Raji (cell line): ENCODE data around the gene SLC7A8.

ENCODE experiments used
- POLR2A ChIP-seq: IDR thresholded peaks from 2 replicates; pipeline ENCODE4 v1.6.1; 2011; ENCODE audit warnings: low read depth, low read length, control low read depth; ENCODE audit not compliant: insufficient read depth

Gene SLC7A8

DNA sequence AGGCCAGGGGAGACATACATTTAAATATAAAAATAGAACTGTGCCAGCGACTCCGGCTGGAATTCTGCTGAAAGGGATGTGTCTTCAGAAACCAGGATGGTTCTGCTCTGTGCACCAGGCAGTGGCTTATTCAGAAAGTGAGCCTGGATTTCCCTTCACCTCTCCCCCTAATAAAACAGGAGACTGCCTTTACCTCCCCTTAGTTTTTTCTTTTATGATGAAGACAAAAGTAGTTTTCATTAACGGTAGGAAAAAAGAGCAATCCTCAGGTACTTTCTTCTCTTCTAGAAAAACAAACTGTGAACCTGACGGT, 346 bp downstream of the SLC7A8 start:
- no peak for TF ChIP-seq POLR2A

DNA sequence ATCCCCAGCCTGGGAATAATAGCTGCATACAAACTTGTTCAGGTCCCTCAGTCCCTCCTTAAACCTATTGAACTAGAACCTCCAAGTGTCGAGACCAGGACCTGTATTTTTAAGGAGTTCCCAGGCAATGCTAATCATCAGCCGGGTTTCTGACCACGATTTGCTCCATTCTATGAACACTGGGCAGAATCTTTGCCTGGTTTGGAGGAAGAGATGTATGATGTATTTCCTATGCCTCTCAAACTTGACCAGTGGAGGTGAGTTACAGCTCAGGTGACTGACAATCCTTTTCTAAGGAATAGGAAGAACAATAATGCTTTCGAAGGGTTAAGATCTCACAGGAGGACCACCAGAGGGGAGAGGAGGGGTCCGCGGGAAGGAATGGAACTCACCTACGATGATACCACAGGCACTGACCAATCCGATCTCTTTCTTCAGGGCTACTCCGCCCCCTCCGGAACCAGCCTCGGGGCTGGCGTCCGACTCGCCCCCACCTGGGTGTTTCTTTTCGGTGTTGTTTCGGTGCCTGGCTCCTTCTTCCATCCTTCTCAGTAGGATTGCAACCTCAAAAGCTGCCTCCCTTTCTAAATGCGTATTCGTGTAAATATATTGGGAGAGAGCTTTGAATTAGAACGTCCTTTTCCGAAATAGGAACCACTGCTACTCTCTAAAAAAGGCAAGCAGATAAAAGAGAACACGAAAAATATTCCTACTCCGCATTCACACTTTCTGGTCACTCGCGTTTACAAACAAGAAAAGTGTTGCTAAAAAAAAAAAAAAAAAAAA, 895 bp downstream of the SLC7A8 start:
- no peak for TF ChIP-seq POLR2A

DNA sequence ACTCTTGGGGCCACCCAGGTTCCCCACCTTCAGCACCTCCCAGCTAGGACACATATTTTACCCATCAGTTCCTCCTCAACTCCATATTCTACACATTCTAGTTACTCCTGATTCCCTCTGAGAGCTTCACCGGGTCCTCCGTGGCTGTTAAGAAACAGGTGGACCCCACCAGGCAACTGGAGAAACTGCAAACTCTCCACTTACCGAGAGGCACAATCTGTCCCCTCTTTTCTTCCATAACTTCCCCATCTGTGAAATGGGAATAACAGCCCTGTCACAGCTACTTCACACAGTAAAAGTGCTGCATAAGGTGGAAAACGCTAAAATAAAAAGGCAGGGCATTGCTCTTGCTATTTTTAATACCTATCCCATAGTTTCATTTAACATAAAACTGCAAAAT, 1.5 kb downstream of the SLC7A8 start:
- no peak for TF ChIP-seq POLR2A

DNA sequence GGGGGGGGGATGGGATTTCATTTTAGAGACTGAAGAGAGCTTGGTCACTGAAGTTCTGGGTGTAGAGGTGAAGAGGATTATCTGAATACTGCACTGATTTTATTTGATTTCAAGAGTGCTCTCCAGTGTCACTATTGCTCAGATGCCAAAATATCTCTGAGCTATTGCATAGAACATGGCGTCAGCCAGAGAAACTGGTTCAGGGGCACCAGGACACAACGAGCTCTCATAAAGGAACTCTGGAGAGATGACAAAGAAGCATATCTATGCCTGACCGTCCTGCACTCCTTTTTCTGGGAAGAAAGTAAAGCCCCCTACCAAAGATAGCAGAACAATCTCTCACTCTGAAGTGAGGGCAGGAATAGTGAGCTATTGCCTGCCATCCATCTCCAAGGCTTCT, 2.0 kb downstream of the SLC7A8 start:
- TF ChIP-seq POLR2A, result no peak

DNA sequence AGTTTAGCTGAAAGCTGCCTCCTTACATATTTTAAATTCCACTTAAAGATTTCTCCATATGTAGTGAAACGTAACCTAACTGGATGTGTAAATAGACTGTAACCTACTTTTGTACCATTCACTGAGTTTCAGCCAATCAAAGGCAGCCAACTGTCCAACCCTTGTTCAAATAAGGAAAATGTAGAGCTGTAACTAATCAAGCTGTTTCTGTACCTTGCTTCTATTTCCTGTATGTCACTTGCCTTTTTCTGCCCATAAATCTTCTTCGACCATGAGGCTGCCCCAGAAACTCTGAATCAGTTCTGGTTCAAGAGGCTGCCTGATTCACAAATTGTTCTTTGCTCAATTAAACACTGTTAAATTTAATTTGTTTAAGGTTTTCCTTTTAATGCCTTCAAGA, 6.3 kb downstream of the SLC7A8 start:
- TF ChIP-seq POLR2A, result no peak

DNA sequence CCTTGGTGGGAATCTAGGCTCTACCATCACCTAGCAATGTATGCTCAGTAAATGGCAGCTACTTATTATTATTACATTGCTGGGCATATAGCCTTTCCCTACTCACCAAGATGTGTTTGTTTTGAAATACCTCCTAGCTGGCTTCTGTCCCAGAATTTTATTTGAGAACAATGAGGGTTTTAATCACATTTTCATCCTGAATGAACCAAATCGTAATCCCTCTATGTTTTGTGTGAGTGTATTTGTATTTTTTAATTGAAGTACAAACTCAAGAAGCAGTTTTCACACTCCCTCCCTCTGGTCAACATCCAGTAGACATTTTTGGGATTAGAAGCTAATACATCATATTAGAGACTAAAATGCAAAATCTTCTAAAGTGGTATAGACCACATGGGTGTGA, 7.6 kb downstream of the SLC7A8 start:
- no peak for TF ChIP-seq POLR2A

DNA sequence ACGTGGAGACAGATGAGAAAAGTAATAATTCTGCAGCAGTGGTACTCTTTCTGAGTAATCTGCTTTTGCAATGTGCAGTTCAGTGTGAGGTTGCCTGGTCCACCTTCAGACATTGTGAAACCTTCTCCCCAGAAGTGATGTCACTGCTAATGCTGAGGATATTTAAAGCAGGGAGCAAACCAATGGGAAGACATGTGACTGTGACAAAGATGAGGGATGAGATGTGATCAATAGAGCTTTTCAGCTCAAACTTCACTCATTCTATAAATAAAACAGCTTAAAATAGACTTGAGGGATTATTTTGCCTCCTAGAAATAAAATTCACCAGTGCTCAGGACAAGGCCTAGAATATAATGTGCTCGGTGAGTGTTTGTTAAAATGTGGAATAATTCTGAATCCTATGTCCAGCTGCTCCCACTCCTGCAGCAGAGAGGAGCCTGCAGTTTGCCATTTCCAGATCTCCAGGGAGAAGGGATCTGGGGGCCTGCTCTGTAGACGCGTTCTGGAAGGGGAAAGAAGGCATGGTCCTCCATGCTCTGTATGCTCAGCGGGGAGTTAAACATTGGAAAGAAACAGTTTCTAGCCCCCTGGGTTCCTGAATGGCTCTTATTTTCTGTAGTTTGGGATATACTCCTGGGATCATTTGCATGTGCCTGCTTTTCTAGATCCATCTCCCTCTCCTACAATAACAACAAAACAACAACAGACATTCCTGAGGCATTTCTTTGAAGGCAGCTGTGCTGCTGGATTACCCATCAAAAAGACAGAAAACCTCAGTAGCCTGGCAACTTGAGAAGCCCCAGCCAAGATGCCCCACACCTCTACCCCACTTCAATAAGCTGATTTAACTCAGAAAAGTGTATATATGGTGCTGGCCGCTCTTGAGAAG, 8.9 kb downstream of the SLC7A8 start:
- no peak for TF ChIP-seq POLR2A

DNA sequence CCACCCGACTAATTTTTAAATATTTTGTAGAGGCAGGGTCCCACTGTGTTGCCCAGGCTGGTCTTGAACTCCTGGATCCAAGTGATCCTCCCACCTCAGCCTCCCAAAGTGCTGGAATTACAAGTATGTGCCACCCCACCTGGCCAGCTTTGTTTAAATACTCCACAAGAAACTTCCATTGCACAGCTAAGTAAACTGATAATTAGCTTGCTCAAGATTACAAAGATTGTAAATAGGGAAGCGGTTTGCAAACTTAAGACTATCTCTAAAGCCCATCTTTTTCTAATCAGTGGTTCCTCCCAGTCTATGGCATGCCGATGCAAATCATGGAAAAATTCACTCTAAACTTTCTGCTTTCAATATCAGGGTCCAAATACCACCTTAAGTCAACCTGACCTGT, 9.7 kb downstream of the SLC7A8 start:
- TF ChIP-seq POLR2A, result no peak

DNA sequence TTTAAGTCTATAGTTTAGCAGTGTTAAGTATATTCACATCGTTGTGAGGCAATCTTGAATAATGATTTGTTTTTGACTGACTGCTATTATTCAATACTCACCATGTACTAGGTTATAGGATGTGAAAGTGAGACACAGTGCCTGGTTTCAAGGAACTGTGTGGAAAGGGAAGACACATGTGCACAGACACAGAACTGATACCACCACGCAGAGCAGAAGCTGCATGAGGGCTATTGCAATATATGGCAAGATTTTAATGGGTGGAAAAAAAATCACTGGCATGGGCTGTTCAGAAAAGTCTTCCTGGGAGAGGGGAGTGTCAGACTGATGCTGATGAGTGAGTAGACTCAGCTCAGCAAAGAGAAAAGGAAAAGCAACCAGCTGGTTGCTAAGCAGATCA, 10.4 kb downstream of the SLC7A8 start:
- no peak for TF ChIP-seq POLR2A

DNA sequence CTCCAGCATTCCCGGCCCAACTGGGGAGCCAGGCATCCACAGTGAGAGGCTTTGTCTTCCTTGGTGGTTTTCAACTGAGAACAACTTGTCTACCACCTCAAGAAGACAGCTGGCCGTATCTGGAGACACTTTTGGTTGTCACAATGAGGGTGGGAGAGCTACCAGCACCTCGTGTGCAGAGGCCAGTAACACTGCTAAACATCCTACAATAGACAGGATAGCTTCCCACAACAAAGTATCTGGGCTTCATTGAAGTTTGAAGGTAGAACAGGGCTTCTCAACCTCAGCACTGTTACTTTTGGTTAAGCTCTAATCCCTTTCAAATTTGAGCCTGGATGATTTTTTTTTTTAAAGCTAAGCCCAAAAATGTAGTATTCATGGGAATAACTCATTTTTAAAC, 10.9 kb downstream of the SLC7A8 start:
- no peak for TF ChIP-seq POLR2A

DNA sequence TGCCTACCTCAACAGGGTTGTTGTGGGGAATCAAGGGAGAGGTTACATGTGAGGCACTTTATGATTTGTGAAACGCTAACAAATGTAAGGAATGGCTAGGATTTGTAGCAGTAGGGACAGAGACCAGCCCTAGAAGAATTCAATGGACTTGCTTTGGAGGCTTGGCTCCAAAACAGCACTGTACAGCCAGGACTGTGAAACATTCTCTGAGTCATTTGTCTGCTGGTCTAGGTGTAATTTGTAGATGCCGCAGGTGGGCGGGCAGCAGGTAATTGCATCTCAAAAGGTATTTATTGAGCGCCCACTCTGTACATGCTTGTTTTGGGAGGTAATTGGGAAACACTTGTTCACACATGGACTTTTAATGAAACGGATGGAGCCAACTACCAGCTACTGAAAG, 11.4 kb downstream of the SLC7A8 start:
- no peak for TF ChIP-seq POLR2A

DNA sequence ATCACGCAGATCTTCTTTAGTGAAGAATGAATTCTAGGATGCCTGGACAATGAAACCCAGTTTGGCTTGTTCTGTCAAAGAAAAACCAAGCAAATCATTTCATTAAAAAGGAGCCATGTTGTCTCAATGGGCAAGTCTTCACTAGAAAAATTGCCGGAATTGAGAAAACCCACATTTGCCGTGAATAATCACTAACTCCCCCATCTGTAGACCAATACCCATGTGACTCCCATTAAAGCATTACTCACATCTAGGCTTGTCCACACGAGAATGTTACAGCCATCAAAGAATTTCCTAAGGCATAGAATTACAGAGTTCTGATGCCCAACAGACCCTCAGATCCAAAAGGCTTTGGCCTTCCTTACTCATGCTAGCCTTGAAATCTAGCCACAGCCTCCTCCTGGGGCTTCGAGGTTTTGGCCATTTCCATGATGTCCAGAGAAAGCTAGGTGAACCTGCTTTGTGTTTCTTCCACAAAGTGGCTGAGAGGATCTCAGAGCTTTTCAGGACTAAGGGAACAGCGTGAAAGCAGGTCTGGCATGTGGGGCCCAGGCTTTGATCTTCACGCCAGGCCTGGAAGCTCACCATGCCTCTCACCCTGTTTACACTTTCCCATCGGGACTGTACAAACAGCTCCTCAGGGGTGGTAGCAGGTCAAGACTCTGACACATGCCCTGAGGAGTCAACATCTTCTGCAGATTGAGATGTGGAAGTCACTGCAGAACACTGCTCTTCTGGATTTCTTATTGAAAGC, 12.1 kb downstream of the SLC7A8 start:
- TF ChIP-seq POLR2A, result no peak

DNA sequence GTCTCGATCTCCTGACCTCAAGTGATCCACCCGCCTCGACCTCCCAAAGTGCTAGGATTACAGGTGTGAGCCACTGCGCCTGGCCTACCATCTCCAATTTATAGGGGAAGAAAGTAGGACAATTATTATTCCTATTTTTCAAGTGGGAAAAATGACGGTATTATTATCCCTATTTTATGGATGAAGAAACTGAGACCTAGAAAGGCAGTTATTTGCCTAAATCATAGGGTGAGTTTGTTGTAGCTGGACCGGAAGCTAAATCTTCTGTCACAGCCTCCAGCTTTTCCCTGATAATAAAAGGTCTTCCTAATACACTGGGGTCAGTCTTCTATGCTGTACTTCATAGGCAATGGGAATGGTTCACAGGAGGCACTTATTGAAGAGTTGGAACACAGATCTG, 13.8 kb downstream of the SLC7A8 start:
- no peak for TF ChIP-seq POLR2A

DNA sequence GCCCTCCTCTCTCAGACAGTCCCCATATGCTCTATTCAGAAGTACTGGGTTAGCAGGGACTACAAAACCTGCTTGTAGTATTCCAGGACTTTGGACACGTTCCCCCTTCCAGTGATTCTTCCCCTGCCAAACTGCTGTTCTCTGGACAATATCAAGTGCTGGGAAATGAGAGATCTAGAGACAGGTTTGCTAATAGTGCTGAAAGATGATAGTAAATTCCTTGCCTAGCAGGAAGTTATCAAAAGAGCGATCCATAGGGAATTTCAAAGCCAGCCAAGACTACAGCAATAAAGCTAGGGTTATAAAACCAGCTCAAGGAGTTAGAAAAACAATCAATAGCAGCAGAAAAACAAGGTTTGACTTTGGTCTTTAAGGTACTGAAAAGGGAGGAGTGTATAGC, 15.2 kb downstream of the SLC7A8 start:
- no peak for TF ChIP-seq POLR2A

DNA sequence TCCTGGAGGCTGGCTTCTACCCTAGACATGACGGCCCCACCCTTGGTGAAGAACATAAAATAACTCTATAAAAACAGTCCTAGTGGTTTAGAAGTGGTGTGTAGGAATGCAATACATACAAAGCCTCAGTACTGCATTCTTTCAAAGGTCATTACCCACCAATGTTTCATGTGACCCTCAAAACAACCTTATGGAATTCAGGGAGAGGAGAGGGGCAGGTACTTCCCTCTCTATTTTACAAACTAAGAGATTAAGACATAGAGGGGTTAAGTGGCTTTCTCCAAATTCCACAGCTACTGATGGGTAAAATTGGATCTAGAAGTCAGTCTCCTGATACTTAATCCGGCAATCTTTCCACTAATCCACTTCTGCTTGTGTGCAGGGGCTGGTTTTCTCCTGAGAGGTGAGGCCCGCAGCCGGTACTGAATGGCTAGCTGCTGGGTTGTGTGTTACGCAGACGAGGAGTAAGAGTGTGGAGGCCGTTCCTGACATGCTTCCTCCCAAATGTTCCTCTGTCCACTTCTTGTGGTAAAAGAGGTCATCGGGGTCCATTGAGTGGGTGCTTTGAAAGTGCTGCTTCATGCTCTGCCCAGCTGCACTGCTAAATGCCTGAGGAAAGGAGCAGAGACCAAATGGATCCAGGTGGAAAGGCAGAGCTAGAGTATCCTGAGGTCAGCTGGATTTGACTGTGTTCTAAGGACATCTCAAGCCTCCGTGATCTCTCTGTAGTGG, 16.2 kb downstream of the SLC7A8 start:
- no peak for TF ChIP-seq POLR2A

DNA sequence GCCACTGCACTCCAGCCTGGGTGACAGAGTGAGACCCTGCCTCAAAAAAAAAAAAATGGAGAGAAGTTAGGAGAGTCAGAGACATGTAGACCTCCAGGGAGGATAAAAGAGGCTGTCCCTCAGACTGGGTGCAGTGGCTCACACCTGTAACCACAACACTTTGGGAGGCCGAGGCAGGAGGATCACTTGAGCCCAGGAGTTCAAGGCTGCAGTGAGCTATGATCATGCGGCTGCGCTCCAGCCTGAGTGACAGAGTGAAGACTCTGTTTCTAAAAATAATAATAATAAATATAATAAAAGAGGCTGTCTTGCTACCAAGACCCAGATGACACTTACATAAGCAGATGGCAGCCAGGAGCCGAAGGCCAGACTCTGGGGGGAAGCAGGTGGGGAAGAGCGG, 18.5 kb downstream of the SLC7A8 start:
- no peak for TF ChIP-seq POLR2A

DNA sequence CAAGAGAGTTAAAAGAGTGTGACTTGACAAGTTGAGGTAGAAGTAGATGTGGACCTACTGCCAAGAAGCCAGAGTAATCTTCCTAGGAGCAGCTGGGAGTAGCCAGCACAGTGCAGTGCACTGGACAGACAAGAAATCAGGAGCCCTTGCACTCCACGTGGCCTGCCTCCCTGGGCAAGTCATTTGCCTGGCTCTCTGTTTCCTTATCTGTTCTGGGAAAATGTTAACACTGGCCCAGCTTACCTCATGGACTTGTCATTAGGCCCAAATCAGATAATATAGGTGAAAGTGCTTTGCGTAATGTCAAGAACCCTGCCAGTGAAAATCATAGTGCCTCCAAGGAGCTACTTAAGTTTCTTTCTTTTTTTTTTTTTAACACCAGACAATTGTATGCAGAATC, 19.2 kb downstream of the SLC7A8 start:
- no peak for TF ChIP-seq POLR2A
